OCI-LY7 (cell line): ENCODE measurements around the gene TRAF5. TPM values are rescaled to one million over a fixed set of nuclear protein-coding genes. Genes with fewer than 3 reads are reported as not detected.

Experiments used
- BruUV-seq: library from RNA; stranded (reverse); fragments of 400-500 nt; replicated peaks from 2 replicates; lab custom pipeline; 2021; lab: Mats Ljungman, UMichigan
- CTCF ChIA-PET: fragments of 300-600 bp; sonication (Branson Sonifier 250); formaldehyde crosslinking; loops from one replicate; lab custom pipeline; 2022; ENCODE audit warnings: antibody characterized with exemption; ENCODE audit not compliant: unreplicated experiment; lab: Charles Lee
- POLR2A ChIA-PET: fragments of 300-600 bp; sonication (Branson Sonifier 250); formaldehyde crosslinking; loops from one replicate; lab custom pipeline; 2022; ENCODE audit warnings: antibody characterized with exemption; lab: Charles Lee
- DNase-seq: peaks from one replicate; pipeline ENCODE4 v3.0.0-alpha.2; 2015; ENCODE audit warnings: low spot score
- H2AFZ ChIP-seq: fragments of 200-600 bp; sonication (generic), shearing (Covaris generic); 2 replicates; pipeline ENCODE4 v1.6.1; 2014; ENCODE audit warnings: mild to moderate bottlenecking, antibody characterized with exemption, low read length, moderate library complexity
- H3K27ac ChIP-seq: fragments of 200-600 bp; sonication (generic); 2 replicates; pipeline ENCODE4 v1.5.1; 2014; ENCODE audit warnings: mixed run types, low read depth, mild to moderate bottlenecking, moderate library complexity, low read length, inconsistent platforms; ENCODE audit not compliant: poor library complexity, severe bottlenecking
- H3K36me3 ChIP-seq: fragments of 200-600 bp; sonication (generic); 2 replicates; pipeline ENCODE4 v1.6.1; 2014; ENCODE audit warnings: mild to moderate bottlenecking, antibody characterized with exemption, low read length, moderate library complexity, mixed read lengths; ENCODE audit not compliant: insufficient read depth
- H3K4me1 ChIP-seq: fragments of 200-600 bp; sonication (generic); 2 replicates; pipeline ENCODE4 v1.5.1; 2014; ENCODE audit warnings: mild to moderate bottlenecking, low read length; ENCODE audit not compliant: insufficient read depth, poor library complexity, severe bottlenecking
- H3K4me2 ChIP-seq: fragments of 200-600 bp; sonication (generic); 2 replicates; pipeline ENCODE4 v1.6.1; 2014; ENCODE audit warnings: mild to moderate bottlenecking, low read length
- H3K4me3 ChIP-seq: fragments of 200-600 bp; sonication (generic); 2 replicates; pipeline ENCODE4 v1.5.1; 2014; ENCODE audit warnings: mild to moderate bottlenecking, low read depth, low read length; ENCODE audit not compliant: poor library complexity, severe bottlenecking
- H3K79me2 ChIP-seq: fragments of 200-600 bp; sonication (generic); 2 replicates; pipeline ENCODE4 v1.6.1; 2016; ENCODE audit warnings: low read depth, mild to moderate bottlenecking, low read length, moderate library complexity, mixed read lengths; ENCODE audit not compliant: insufficient read depth
- H3K9me2 ChIP-seq: fragments of 200-600 bp; sonication (generic); 2 replicates; pipeline ENCODE4 v1.6.1; 2016; ENCODE audit warnings: mild to moderate bottlenecking, low read length, mixed read lengths; ENCODE audit not compliant: insufficient read depth
- H3K9me3 ChIP-seq: fragments of 200-600 bp; sonication (generic); 2 replicates; pipeline ENCODE4 v1.6.1; 2014; ENCODE audit warnings: mild to moderate bottlenecking, mixed run types, low read length, mixed read lengths
- H4K20me1 ChIP-seq: fragments of 200-600 bp; sonication (generic); 2 replicates; pipeline ENCODE4 v1.6.1; 2014; ENCODE audit warnings: mild to moderate bottlenecking, antibody characterized with exemption, low read length, moderate library complexity, mixed read lengths; ENCODE audit not compliant: insufficient read depth
- CTCF ChIP-seq: fragments of 200-600 bp; sonication (generic); conservative IDR thresholded peaks from 2 replicates; pipeline ENCODE4 v1.5.1; 2014; ENCODE audit warnings: mild to moderate bottlenecking, antibody characterized with exemption, low read length, moderate library complexity, mixed read lengths
- EZH2phosphoT487 ChIP-seq: fragments of 200-600 bp; sonication (generic); IDR thresholded peaks from 2 replicates; pipeline ENCODE4 v1.6.1; 2018; ENCODE audit warnings: low read depth, borderline replicate concordance, mild to moderate bottlenecking, mixed run types, antibody characterized with exemption, low read length, moderate library complexity, mixed read lengths
- intact Hi-C: fragments of 100-400 bp; cut with micrococcal nuclease; formaldehyde crosslinking; loops from one replicate; pipeline ENCODE4 v1.10.0; 2022; ENCODE audit not compliant: unreplicated experiment
- total RNA-seq, 2 experiments: library from RNA; depleted of rRNA in 1 of 2; stranded (reverse); fragments of >200 nt in 1 of 2; shearing (Covaris generic) in 1 of 2; gene quantifications; 2 replicates each; pipeline ENCODE4 v1.2.3, GENCODE V29; 2014 to 2022

TRAF5 gene
- total RNA-seq, 2 experiments from 2014 or later: 24.2 to 54.4 TPM

- DNase-seq: no peak
- Histone ChIP-seq H3K79me2 (no peaks in the 10 kb centered on the region), H3K4me3 (no peak overlapping the region), H3K4me1 (peaks cover 6% of the 10 kb centered on the region), H3K36me3 (peaks cover under 1% of the 10 kb centered on the region), H3K9me3 (no peaks in the 10 kb centered on the region), H4K20me1 (no peaks in the 10 kb centered on the region), H2AFZ (peak overlapping the region; percentile 64; the same call in 1 of the 2 replicates), H3K9me2 (no peaks in the 10 kb centered on the region), H3K27ac (no peak overlapping the region), H3K4me2 (peak overlapping the region; percentile 58; the same call in 1 of the 2 replicates)
- intact Hi-C loops: loop anchor here (2.0 to 5.0 kb wide), 2 partner anchors 55 to 91 kb away; partner anchors contain the start of gene TRAF5
- CTCF ChIA-PET: no interaction called here
- POLR2A ChIA-PET: interaction anchor here (0.7 to 2.6 kb wide), 5 partner anchors 13 to 666 kb away, joined by 3 to 21 read pairs (median 4); partner anchors contain the start of gene TRAF5
- no TSS peak for BruUV-seq
- no peak for TF ChIP-seq CTCF
- no peak for TF ChIP-seq EZH2phosphoT487
Observed at GRCh38 chr1:211381481-211382181, 55.0 kb downstream of the TRAF5 start.

GRCh38 chr1:211382182-211382713 is 55.6 kb downstream of the TRAF5 start:
- POLR2A ChIA-PET: interaction anchor here (0.6 to 2.6 kb wide), 3 partner anchors 16 to 666 kb away, joined by 3 to 21 read pairs (median 4); partner anchors contain the start of gene TRAF5
- no TSS peak for BruUV-seq
- no peaks in the 10 kb centered on the region for H3K79me2 ChIP-seq
- no peaks in the 10 kb centered on the region; the same call in 1 of the 2 replicates for H3K36me3 ChIP-seq
- no peaks in the 10 kb centered on the region for H3K9me3 ChIP-seq
- no peaks in the 10 kb centered on the region for H3K9me2 ChIP-seq
- peaks cover 6% of the 10 kb centered on the region for H3K4me1 ChIP-seq
- H3K4me2 ChIP-seq: peak overlapping the region; percentile 58
- CTCF ChIA-PET: no interaction called here
- no peak overlapping the region for H3K27ac ChIP-seq
- no peaks in the 10 kb centered on the region for H4K20me1 ChIP-seq
- H3K4me3 ChIP-seq: peak overlapping the region; percentile 67
- DNase-seq: no peak
- peak overlapping the region; percentile 64; the same call in 1 of the 2 replicates for H2AFZ ChIP-seq
- TF ChIP-seq CTCF (no peak), EZH2phosphoT487 (no peak)
- intact Hi-C loops: loop anchor here (2.0 to 5.0 kb wide), 2 partner anchors 55 to 90 kb away; partner anchors contain the start of gene TRAF5
